Measurements from ENCODE around the gene TEKT5. TPM values are rescaled to one million over a fixed set of nuclear protein-coding genes. Genes with fewer than 3 reads are reported as not detected.

Gene TEKT5
- total and polyA plus RNA-seq, 11 donors, result 0.51 to 2.8 TPM; not detected in 9

DNA sequence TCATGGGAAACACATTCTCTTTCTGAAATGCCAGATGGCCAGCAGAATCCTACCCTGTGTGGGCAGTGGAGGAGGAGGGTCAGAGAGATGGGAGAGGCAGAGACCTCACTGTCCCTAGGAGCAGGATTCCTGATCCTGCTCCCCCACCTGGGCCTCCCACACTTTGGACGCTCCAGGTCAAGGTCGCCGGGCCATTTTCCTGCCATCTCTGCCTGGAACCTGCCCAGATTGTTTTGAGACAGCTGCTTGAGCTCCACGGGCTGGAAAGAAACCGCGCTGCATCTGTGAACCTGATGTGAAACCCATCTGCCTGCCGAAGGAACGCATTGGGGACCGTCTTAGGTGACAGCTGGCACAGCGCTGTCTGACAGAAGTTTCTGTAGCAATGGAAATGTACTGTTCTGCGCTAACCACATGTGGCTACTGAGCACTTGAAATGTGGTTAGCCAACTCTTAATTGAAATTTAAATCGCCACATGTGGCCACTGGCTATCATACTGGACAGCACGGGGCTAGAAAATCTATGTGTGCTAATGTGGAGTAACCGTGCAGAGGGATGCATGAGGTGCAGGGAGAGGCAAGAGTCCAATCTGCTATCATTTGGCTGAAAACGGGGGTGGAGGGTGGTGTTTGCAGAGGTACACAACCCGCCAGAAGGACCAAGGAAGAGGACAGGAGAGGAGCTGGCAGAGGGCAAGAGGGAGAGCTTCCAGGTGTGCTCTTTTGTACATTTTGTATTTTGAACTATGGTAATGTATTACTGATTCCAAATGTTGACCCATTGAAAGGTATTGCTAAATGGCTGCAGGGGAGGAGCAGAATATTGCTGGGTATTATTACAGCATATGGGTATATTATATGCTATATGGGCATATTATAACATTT, 33.5 kb upstream of the TEKT5 start:
- 48 to 59% (median 58%) methylated on average over 15 to 16 of the region's 16 CpGs for WGBS, 4 donors
- TF ChIP-seq, protein P1, sequence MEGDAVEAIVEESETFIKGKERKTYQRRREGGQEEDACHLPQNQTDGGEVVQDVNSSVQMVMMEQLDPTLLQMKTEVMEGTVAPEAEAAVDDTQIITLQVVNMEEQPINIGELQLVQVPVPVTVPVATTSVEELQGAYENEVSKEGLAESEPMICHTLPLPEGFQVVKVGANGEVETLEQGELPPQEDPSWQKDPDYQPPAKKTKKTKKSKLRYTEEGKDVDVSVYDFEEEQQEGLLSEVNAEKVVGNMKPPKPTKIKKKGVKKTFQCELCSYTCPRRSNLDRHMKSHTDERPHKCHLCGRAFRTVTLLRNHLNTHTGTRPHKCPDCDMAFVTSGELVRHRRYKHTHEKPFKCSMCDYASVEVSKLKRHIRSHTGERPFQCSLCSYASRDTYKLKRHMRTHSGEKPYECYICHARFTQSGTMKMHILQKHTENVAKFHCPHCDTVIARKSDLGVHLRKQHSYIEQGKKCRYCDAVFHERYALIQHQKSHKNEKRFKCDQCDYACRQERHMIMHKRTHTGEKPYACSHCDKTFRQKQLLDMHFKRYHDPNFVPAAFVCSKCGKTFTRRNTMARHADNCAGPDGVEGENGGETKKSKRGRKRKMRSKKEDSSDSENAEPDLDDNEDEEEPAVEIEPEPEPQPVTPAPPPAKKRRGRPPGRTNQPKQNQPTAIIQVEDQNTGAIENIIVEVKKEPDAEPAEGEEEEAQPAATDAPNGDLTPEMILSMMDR (IDR thresholded peaks at IDR 0.05), result no peak
- TF ChIP-seq POLR2A (IDR thresholded peaks at IDR 0.05), result no peak
- DNase-seq (peak in 2 of 5 donors; percentile 34), ATAC-seq (peak in 2 of 4 donors; percentile 13 to 28)
- Histone ChIP-seq H3K4me3 (no peak overlapping the region), H3K4me1 (no peaks in the 10 kb centered on the region), H3K36me3 (no peaks in the 10 kb centered on the region), H3K27me3 (no peaks in the 10 kb centered on the region), H3K27ac (no peak overlapping the region), H3K9me3 (peaks cover 0 to 4% (median 0%) of the 10 kb centered on the region in 12 donors)
- intact Hi-C loops (cut with DNase I), result no loop called here

DNA sequence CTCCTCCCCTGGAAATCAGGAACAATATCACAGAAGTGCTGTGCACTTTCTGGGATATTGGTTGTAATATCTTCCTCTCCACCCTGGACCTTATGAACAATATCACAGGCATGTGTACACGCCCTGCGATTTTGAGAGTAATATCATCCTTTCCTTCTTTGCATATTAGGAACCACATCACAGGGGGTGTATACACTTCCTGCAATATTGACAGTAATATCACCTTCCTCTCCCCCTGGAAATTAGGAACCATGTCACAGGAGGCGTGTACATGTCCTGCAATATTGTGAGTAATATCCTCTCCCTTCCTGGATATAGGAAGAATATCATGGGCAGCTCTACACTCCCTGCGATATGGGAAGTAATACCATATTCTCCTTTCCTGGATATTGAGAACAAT, 14.2 kb upstream of the TEKT5 start:
- 58 to 73% (median 70%) methylated on average over 4 of the region's 4 CpGs for WGBS, 4 donors
- peaks cover 0 to 14% (median 0%) of the 10 kb centered on the region in 9 donors for H3K27me3 ChIP-seq
- H3K4me3 ChIP-seq, result no peak overlapping the region
- H3K27ac ChIP-seq, result no peak overlapping the region
- intact Hi-C loops (cut with DNase I), result no loop called here
- H3K4me1 ChIP-seq, result no peaks in the 10 kb centered on the region
- H3K9me3 ChIP-seq, result no peaks in the 10 kb centered on the region
- H3K36me3 ChIP-seq, result no peaks in the 10 kb centered on the region
- no peak for ATAC-seq
- no peak for DNase-seq
- TF ChIP-seq, protein P1 (IDR thresholded peaks at IDR 0.05), result no peak
- TF ChIP-seq POLR2A (IDR thresholded peaks at IDR 0.05), result no peak

DNA sequence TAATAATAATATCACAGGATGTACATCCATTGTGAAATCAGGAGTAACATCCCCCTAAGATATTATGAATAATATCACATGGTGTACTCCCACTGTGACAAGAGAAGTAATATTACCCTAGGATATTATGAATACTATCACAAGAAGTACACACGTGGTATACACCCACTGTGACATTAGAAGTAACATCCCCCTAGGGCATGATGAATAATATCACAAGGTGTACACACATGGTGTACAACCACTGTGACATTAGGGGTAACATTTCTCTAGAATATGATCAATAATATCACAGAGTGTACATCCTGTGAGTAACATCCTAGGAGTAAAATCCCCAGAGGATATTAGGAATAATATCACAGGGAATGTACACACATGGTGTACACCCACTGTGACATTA, 5.0 kb upstream of the TEKT5 start:
- Histone ChIP-seq H3K4me3 (no peak overlapping the region), H3K4me1 (no peaks in the 10 kb centered on the region), H3K36me3 (no peaks in the 10 kb centered on the region), H3K9me3 (peaks cover 0 to 6% (median 0%) of the 10 kb centered on the region in 12 donors), H3K27me3 (no peaks in the 10 kb centered on the region), H3K27ac (no peak overlapping the region)
- TF ChIP-seq POLR2A (IDR thresholded peaks at IDR 0.05), result no peak
- TF ChIP-seq, protein P1 (IDR thresholded peaks at IDR 0.05), result no peak
- ATAC-seq, result no peak
- intact Hi-C loops (cut with DNase I), result no loop called here
- DNase-seq, result no peak
- WGBS, 4 donors, result 75 to 84% (median 79%) methylated on average over 1 of the region's 1 CpG

DNA sequence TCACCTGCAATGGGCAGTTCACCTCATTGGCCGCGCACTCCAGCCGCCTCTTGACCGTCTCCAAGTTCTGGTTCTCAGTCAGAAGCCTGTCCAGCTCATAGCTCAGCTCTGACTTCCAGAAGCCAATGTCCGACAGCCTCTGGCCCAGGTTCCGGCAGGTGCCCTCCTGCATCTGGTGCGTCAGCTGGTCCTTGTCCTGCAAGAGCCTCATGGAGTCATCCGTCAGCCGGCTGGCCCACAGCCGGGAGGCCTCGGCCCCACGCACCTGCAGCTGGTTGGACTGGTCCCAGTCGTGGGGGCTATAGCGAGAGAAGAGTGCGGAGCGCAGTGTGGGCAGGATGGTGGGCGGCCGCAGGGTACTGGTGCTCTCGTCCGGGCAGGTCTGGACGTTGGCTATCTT, 424 bp downstream of the TEKT5 start:
- no peak for ATAC-seq
- Histone ChIP-seq H3K36me3 (no peaks in the 10 kb centered on the region), H3K9me3 (no peaks in the 10 kb centered on the region), H3K27ac (no peak overlapping the region), H3K4me3 (no peak overlapping the region), H3K4me1 (no peaks in the 10 kb centered on the region), H3K27me3 (no peaks in the 10 kb centered on the region)
- WGBS, 4 donors, result 94 to 95% (median 94%) methylated on average over 13 to 21 of the region's 21 CpGs
- no peak for TF ChIP-seq POLR2A (IDR thresholded peaks at IDR 0.05)
- TF ChIP-seq, protein P1 (IDR thresholded peaks at IDR 0.05), result no peak
- intact Hi-C loops (cut with DNase I), result no loop called here
- DNase-seq, result no peak

Data from heart left ventricle (tissue), 16 donors.